Measurements from ENCODE around the gene COX6B1. TPM values are rescaled to one million over a fixed set of nuclear protein-coding genes. Genes with fewer than 3 reads are reported as not detected.

The COX6B1 gene
- total RNA-seq, 2 donors from 2014 or later = 258 to 386 TPM

- Histone ChIP-seq H3K27me3 (replicated peaks; ENCODE audit: insufficient read depth) (no peaks in the 10 kb centered on the region), H3K4me3 (no peak overlapping the region), H3K9me3 (no peaks in the 10 kb centered on the region), H3K4me1 (ENCODE audit: control insufficient read depth in 1 of 2, low read depth in 2 of 2) (no peaks in the 10 kb centered on the region), H3K27ac (no peak overlapping the region), H3K36me3 (peaks cover 57% of the 10 kb centered on the region)
- ATAC-seq (ENCODE audit: insufficient number of reproducible peaks, low FRiP score, low read depth) (no peak), DNase-seq (ENCODE audit: low spot score) (no peak)
- TF ChIP-seq CTCF (IDR thresholded peaks at IDR 0.05) = no peak
These were observed 11.5 kb upstream of the COX6B1 start for GRCh38 chr19:35636651-35637050.

GRCh38 chr19:35637165-35637564 is 11.0 kb upstream of the COX6B1 start:
- TF ChIP-seq CTCF (IDR thresholded peaks at IDR 0.05) = no peak
- no peak for DNase-seq (ENCODE audit: low spot score)
- Histone ChIP-seq H3K27ac (no peak overlapping the region), H3K36me3 (peaks cover 52% of the 10 kb centered on the region), H3K4me1 (ENCODE audit: control insufficient read depth in 1 of 2, low read depth in 2 of 2) (no peaks in the 10 kb centered on the region), H3K27me3 (replicated peaks; ENCODE audit: insufficient read depth) (no peaks in the 10 kb centered on the region), H3K9me3 (no peaks in the 10 kb centered on the region), H3K4me3 (no peak overlapping the region)
- no peak for ATAC-seq (ENCODE audit: insufficient number of reproducible peaks, low FRiP score, low read depth)

GRCh38 chr19:35639321-35639639 is 8.8 kb upstream of the COX6B1 start:
- DNase-seq (ENCODE audit: low spot score) (no peak), ATAC-seq (ENCODE audit: insufficient number of reproducible peaks, low FRiP score, low read depth) (no peak)
- H3K9me3 ChIP-seq = no peaks in the 10 kb centered on the region
- no peaks in the 10 kb centered on the region for H3K27me3 ChIP-seq (replicated peaks; ENCODE audit: insufficient read depth)
- H3K4me1 ChIP-seq (ENCODE audit: control insufficient read depth in 1 of 2, low read depth in 2 of 2) = peaks cover 0 to 9% of the 10 kb centered on the region in 2 donors
- no peak overlapping the region for H3K27ac ChIP-seq
- no peak for TF ChIP-seq CTCF (IDR thresholded peaks at IDR 0.05)
- no peak overlapping the region for H3K4me3 ChIP-seq
- H3K36me3 ChIP-seq = peaks cover 31% of the 10 kb centered on the region

- H3K27ac ChIP-seq = no peak overlapping the region
- DNase-seq (ENCODE audit: low spot score) (no peak), ATAC-seq (ENCODE audit: insufficient number of reproducible peaks, low FRiP score, low read depth) (no peak)
- TF ChIP-seq CTCF (IDR thresholded peaks at IDR 0.05) = no peak
- no peaks in the 10 kb centered on the region for H3K27me3 ChIP-seq (replicated peaks; ENCODE audit: insufficient read depth)
- H3K4me1 ChIP-seq (ENCODE audit: control insufficient read depth in 1 of 2, low read depth in 2 of 2) = peaks cover 0 to 10% of the 10 kb centered on the region in 2 donors
- no peak overlapping the region for H3K4me3 ChIP-seq
- no peaks in the 10 kb centered on the region for H3K9me3 ChIP-seq
- peaks cover 27% of the 10 kb centered on the region for H3K36me3 ChIP-seq
These were observed 8.3 kb upstream of the COX6B1 start for GRCh38 chr19:35639863-35640262.

- H3K9me3 ChIP-seq = no peaks in the 10 kb centered on the region
- no peak for ATAC-seq (ENCODE audit: insufficient number of reproducible peaks, low FRiP score, low read depth)
- H3K4me1 ChIP-seq (ENCODE audit: control insufficient read depth in 1 of 2, low read depth in 2 of 2) = peaks cover 0 to 13% of the 10 kb centered on the region in 2 donors
- peaks cover 15% of the 10 kb centered on the region for H3K36me3 ChIP-seq
- TF ChIP-seq CTCF (IDR thresholded peaks at IDR 0.05) = no peak
- H3K4me3 ChIP-seq = no peak within 1 kb of the TSS
- no peak within 1 kb of the TSS for H3K27ac ChIP-seq
- H3K27me3 ChIP-seq (replicated peaks; ENCODE audit: insufficient read depth) = no peaks in the 10 kb centered on the region
- no peak for DNase-seq (ENCODE audit: low spot score)
These were observed 6.5 kb upstream of the COX6B1 start, which contains the start of gene ETV2 for GRCh38 chr19:35641515-35642151. ETV2 (plus strand) TSS chr19:35641745; CDS start chr19:35642461, 716 bp downstream.
